Panc1 (cell line): ENCODE data around the gene ZSWIM7. TPM values are rescaled to one million over a fixed set of nuclear protein-coding genes. Genes with fewer than 3 reads are reported as not detected.

Experiments used
- ATAC-seq: fragments of 200-7000 bp; cut with Tn5 transposase; 2 replicates; pipeline ENCODE4 v1.9.1; 2020; ENCODE audit warnings: mild to moderate bottlenecking, moderate library complexity
- BruUV-seq: library from RNA; stranded (reverse); fragments of 400-500 nt; replicated peaks from 2 replicates; lab custom pipeline; 2021; lab: Mats Ljungman, UMichigan
- CTCF ChIA-PET: fragments of 300-600 bp; sonication (Branson Sonifier 250); formaldehyde crosslinking; loops from one replicate; lab custom pipeline; 2022; ENCODE audit warnings: antibody characterized with exemption; lab: Charles Lee
- POLR2A ChIA-PET: fragments of 300-600 bp; sonication (Branson Sonifier 250); formaldehyde crosslinking; loops from one replicate; lab custom pipeline; 2022; ENCODE audit warnings: antibody characterized with exemption; lab: Charles Lee
- DNase-seq: peaks from one replicate; pipeline ENCODE4 v3.0.0-alpha.2; 2010; ENCODE audit warnings: low read depth, low spot score
- H3K27ac ChIP-seq: 2 replicates; pipeline ENCODE4 v1.5.1; 2011; ENCODE audit warnings: mild to moderate bottlenecking, low read length, inconsistent platforms
- H3K27me3 ChIP-seq: fragments of 200-500 bp; sonication (Bioruptor generic); 2 replicates; pipeline ENCODE4 v1.6.0; 2014; ENCODE audit warnings: low read length, inconsistent platforms; ENCODE audit not compliant: control insufficient read depth, insufficient read depth
- H3K36me3 ChIP-seq: fragments of 200-500 bp; sonication (Bioruptor generic); 2 replicates; pipeline ENCODE4 v1.5.1; 2014; ENCODE audit warnings: inconsistent platforms, mild to moderate bottlenecking, low read length, moderate library complexity; ENCODE audit not compliant: control insufficient read depth, insufficient read depth
- H3K4me1 ChIP-seq: 2 replicates; pipeline ENCODE4 v1.5.1; 2011; ENCODE audit warnings: inconsistent platforms, mild to moderate bottlenecking, low read length, moderate library complexity; ENCODE audit not compliant: control insufficient read depth, insufficient read depth
- H3K4me3 ChIP-seq, 2 experiments: 2 replicates each; pipeline ENCODE4 v1.5.1; 2011 to 2012; ENCODE audit warnings: low read depth in 2 of 2, low read length in 2 of 2, mild to moderate bottlenecking in 2 of 2, inconsistent platforms in 1 of 2, moderate library complexity in 1 of 2
- H3K9me3 ChIP-seq: fragments of 200-500 bp; sonication (Bioruptor generic); 2 replicates; pipeline ENCODE4 v1.5.1; 2014; ENCODE audit warnings: low read depth, mild to moderate bottlenecking, inconsistent platforms, low read length, moderate library complexity; ENCODE audit not compliant: control insufficient read depth, insufficient read depth
- POLR2AphosphoS5 ChIP-seq: IDR thresholded peaks from 2 replicates; pipeline ENCODE4 v1.6.1; 2012; ENCODE audit warnings: mild to moderate bottlenecking, low read depth, low read length, moderate library complexity
- SIN3A ChIP-seq: IDR thresholded peaks from 2 replicates; pipeline ENCODE4 v1.6.1; 2012; ENCODE audit warnings: low read depth, mild to moderate bottlenecking, low read length, moderate library complexity, borderline replicate concordance; ENCODE audit not compliant: insufficient read depth
- TCF7L2 ChIP-seq: IDR thresholded peaks from 2 replicates; pipeline ENCODE4 v1.6.1; 2011; ENCODE audit warnings: mild to moderate bottlenecking, low read depth, low read length, inconsistent platforms
- in situ Hi-C: cut with HindIII; loops from 2 replicates; pipeline ENCODE4 v1.10.0; 2016; ENCODE audit warnings: low sequenced_read_pairs, low pct_unique_long_range_greater_than_20kb
- intact Hi-C: fragments of 100-400 bp; cut with micrococcal nuclease; formaldehyde crosslinking; loops from one replicate; pipeline ENCODE4 v1.10.0; 2022; ENCODE audit not compliant: unreplicated experiment
- total RNA-seq: library from RNA; stranded (reverse); gene quantifications from one replicate; pipeline ENCODE4 v1.2.1, GENCODE V29; 2021; ENCODE audit not compliant: unreplicated experiment
- TF ChIP-seq, protein P1 (sequence below), 2 experiments: IDR thresholded peaks; 2 replicates each; pipeline ENCODE4 v1.6.1; 2011 to 2012; ENCODE audit warnings: low read depth in 2 of 2, control low read depth in 1 of 2, low read length in 1 of 2, mild to moderate bottlenecking in 1 of 2, moderate library complexity in 1 of 2; ENCODE audit not compliant: insufficient read depth in 1 of 2
- TF ChIP-seq, protein P2 (sequence below): fragments of 450-650 bp; IDR thresholded peaks from 2 replicates; pipeline ENCODE4 v1.5.1; 2017; ENCODE audit warnings: mild to moderate bottlenecking

Gene ZSWIM7
- total RNA-seq, 1 experiment from 2014 or later, result 17.5 TPM

DNA sequence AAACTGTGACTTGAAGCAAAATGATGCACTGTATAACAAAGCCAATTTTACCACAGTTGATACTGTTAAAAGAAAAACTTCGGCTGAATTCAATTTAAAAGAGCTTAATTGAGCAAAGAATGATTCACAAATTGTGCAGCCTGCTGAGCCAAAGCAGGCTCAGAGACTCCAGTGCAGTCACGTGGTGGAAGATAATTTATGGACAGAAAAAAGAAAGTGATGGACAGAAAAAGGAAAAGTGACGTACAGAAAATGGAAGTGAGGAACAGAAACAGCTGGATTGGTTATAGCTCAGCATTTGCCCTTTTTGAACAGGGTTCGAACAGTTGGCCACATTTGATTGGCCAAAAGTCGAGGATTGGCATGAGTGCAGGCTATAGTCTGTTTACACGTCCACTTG, 25.7 kb downstream of the ZSWIM7 start:
- in situ Hi-C loops, result no loop called here

GRCh38 chr17:15973016-15973415, 26.5 kb downstream of the ZSWIM7 start:
- H3K4me1 ChIP-seq, result peaks cover 32% of the 10 kb centered on the region
- H3K9me3 ChIP-seq, result no peaks in the 10 kb centered on the region
- POLR2A ChIA-PET, result no interaction called here
- H3K27me3 ChIP-seq, result no peaks in the 10 kb centered on the region
- DNase-seq (no peak), ATAC-seq (no peak; the same call in 1 of the 2 replicates)
- CTCF ChIA-PET, result no interaction called here
- TF ChIP-seq TCF7L2 (no peak), SIN3A (no peak), POLR2AphosphoS5 (no peak)
- TF ChIP-seq, protein P1, sequence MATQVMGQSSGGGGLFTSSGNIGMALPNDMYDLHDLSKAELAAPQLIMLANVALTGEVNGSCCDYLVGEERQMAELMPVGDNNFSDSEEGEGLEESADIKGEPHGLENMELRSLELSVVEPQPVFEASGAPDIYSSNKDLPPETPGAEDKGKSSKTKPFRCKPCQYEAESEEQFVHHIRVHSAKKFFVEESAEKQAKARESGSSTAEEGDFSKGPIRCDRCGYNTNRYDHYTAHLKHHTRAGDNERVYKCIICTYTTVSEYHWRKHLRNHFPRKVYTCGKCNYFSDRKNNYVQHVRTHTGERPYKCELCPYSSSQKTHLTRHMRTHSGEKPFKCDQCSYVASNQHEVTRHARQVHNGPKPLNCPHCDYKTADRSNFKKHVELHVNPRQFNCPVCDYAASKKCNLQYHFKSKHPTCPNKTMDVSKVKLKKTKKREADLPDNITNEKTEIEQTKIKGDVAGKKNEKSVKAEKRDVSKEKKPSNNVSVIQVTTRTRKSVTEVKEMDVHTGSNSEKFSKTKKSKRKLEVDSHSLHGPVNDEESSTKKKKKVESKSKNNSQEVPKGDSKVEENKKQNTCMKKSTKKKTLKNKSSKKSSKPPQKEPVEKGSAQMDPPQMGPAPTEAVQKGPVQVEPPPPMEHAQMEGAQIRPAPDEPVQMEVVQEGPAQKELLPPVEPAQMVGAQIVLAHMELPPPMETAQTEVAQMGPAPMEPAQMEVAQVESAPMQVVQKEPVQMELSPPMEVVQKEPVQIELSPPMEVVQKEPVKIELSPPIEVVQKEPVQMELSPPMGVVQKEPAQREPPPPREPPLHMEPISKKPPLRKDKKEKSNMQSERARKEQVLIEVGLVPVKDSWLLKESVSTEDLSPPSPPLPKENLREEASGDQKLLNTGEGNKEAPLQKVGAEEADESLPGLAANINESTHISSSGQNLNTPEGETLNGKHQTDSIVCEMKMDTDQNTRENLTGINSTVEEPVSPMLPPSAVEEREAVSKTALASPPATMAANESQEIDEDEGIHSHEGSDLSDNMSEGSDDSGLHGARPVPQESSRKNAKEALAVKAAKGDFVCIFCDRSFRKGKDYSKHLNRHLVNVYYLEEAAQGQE (IDR thresholded peaks at IDR 0.05; ENCODE audit: insufficient read depth in 1 of 2, low read depth in 2 of 2, low read length in 1 of 2), result no peak
- TF ChIP-seq, protein P2, sequence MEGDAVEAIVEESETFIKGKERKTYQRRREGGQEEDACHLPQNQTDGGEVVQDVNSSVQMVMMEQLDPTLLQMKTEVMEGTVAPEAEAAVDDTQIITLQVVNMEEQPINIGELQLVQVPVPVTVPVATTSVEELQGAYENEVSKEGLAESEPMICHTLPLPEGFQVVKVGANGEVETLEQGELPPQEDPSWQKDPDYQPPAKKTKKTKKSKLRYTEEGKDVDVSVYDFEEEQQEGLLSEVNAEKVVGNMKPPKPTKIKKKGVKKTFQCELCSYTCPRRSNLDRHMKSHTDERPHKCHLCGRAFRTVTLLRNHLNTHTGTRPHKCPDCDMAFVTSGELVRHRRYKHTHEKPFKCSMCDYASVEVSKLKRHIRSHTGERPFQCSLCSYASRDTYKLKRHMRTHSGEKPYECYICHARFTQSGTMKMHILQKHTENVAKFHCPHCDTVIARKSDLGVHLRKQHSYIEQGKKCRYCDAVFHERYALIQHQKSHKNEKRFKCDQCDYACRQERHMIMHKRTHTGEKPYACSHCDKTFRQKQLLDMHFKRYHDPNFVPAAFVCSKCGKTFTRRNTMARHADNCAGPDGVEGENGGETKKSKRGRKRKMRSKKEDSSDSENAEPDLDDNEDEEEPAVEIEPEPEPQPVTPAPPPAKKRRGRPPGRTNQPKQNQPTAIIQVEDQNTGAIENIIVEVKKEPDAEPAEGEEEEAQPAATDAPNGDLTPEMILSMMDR, result no peak
- intact Hi-C loops, result no loop called here
- in situ Hi-C loops, result no loop called here
- peak overlapping the region; percentile 29; the same call in 1 of the 2 replicates for H3K27ac ChIP-seq
- no peak overlapping the region for H3K4me3 ChIP-seq
- H3K36me3 ChIP-seq, result peaks cover 2% of the 10 kb centered on the region; the same call in 1 of the 2 replicates
- no TSS peak for BruUV-seq

More for the DNA sequence above, 25.7 kb downstream of the ZSWIM7 start:
- peaks cover 30% of the 10 kb centered on the region for H3K4me1 ChIP-seq
- H3K9me3 ChIP-seq, result no peaks in the 10 kb centered on the region
- 0 out of 2 replicates have a peak overlapping the region, but pooled peaks have one; percentile 39 for H3K27ac ChIP-seq
- TF ChIP-seq SIN3A (no peak), POLR2AphosphoS5 (no peak), TCF7L2 (no peak)
- TF ChIP-seq, protein P1 (IDR thresholded peaks at IDR 0.05; ENCODE audit: insufficient read depth in 1 of 2, low read depth in 2 of 2, low read length in 1 of 2), result no peak
- TF ChIP-seq, protein P2, result no peak
- no TSS peak for BruUV-seq
- no peaks in the 10 kb centered on the region for H3K27me3 ChIP-seq
- CTCF ChIA-PET, result no interaction called here
- DNase-seq, result no peak
- H3K36me3 ChIP-seq, result peaks cover 2% of the 10 kb centered on the region; the same call in 1 of the 2 replicates
- no peak overlapping the region for H3K4me3 ChIP-seq
- no peak for ATAC-seq
- POLR2A ChIA-PET, result no interaction called here
- intact Hi-C loops, result no loop called here
